22Rv1 (cell line): Measurements from ENCODE around the gene OR10H4.

Source experiments
- CTCF ChIP-seq: fragments of 450-650 bp; IDR thresholded peaks from 2 replicates; pipeline ENCODE4 v1.5.1; 2017; ENCODE audit warnings: mild to moderate bottlenecking
- ZFX ChIP-seq: fragments of 450-650 bp; IDR thresholded peaks from 2 replicates; pipeline ENCODE4 v1.6.1; 2017; ENCODE audit warnings: antibody characterized with exemption, borderline replicate concordance

DNA sequence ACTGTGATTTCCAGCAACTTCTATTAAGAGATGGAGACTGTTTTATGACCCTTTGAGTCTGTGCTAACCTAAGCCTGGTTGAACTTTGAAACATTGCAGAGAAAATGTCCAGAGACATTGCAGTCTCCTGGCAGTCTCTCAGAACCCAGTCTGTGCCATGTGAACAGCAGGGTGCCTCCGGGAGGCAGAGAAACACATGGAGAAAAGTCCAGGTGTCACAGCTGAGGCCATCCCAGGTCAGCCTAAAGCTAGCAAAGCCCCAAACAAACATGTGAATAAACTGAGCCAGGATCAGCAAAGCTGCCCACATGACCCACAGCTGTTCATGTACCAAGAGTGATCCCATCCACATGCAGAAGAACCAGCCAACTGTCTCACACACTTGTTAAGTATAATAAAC lies 22.3 kb upstream of the OR10H4 start:
- TF ChIP-seq CTCF (no peak), ZFX (no peak)
